Prostate gland (tissue), 2 donors: ENCODE results near the gene DHDH.

Experiments used
- POLR2AphosphoS5 ChIP-seq: sonication (generic); formaldehyde crosslinking; IDR thresholded peaks from one replicate; pipeline ENCODE4 v1.6.1; 2017; ENCODE audit warnings: antibody characterized with exemption
- TF ChIP-seq, protein P1 (sequence below), 4 experiments: fragments of 200-600 bp in 2 of 4; fragments of 450-650 bp in 2 of 4; sonication (generic) in 2 of 4; IDR thresholded peaks; 1 replicate in 3 of 4; 2 replicates in 1 of 4; pipeline ENCODE4 v1.5.1; 2016 to 2019; ENCODE audit warnings: antibody characterized with exemption in 4 of 4, mild to moderate bottlenecking in 2 of 4, moderate library complexity in 2 of 4

DNA sequence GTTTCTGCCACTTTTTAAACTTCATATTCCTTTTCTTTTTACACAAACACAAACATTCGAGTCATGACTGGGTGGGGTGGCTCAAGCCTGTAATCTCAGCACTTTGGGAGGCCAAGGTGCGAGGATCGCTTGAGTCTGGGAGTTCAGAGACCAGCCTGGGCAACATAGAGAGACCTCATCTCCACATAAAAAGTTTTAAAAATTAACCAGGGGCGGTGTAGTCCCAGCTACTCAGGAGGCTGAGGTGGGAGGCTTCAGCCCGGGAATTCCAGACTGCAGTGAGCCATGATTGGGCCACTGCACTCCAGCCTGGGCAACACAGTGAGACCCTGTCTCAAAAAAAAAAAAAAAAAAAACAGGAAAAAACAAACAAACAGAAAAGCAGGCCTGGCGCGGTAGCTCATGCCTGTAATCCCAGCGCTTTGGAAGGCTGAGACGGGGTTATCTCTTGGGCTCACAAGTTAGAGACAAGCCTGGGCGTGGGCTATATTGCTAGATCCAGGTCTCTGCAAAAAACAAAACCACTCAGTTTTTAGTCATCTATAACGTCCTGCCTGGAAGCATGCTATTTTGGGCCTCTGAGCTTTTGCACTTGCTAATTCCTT is 20.6 kb downstream of the DHDH start:
- TF ChIP-seq, protein P1, sequence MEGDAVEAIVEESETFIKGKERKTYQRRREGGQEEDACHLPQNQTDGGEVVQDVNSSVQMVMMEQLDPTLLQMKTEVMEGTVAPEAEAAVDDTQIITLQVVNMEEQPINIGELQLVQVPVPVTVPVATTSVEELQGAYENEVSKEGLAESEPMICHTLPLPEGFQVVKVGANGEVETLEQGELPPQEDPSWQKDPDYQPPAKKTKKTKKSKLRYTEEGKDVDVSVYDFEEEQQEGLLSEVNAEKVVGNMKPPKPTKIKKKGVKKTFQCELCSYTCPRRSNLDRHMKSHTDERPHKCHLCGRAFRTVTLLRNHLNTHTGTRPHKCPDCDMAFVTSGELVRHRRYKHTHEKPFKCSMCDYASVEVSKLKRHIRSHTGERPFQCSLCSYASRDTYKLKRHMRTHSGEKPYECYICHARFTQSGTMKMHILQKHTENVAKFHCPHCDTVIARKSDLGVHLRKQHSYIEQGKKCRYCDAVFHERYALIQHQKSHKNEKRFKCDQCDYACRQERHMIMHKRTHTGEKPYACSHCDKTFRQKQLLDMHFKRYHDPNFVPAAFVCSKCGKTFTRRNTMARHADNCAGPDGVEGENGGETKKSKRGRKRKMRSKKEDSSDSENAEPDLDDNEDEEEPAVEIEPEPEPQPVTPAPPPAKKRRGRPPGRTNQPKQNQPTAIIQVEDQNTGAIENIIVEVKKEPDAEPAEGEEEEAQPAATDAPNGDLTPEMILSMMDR (IDR thresholded peaks at IDR 0.05) = no peak
- no peak for TF ChIP-seq POLR2AphosphoS5
